ENCODE measurements around the gene IGDCC3. TPM values are rescaled to one million over a fixed set of nuclear protein-coding genes. Genes with fewer than 3 reads are reported as not detected.

IGDCC3 gene
- total RNA-seq, 1 experiment from 2014 or later, result 0.32 TPM

DNA sequence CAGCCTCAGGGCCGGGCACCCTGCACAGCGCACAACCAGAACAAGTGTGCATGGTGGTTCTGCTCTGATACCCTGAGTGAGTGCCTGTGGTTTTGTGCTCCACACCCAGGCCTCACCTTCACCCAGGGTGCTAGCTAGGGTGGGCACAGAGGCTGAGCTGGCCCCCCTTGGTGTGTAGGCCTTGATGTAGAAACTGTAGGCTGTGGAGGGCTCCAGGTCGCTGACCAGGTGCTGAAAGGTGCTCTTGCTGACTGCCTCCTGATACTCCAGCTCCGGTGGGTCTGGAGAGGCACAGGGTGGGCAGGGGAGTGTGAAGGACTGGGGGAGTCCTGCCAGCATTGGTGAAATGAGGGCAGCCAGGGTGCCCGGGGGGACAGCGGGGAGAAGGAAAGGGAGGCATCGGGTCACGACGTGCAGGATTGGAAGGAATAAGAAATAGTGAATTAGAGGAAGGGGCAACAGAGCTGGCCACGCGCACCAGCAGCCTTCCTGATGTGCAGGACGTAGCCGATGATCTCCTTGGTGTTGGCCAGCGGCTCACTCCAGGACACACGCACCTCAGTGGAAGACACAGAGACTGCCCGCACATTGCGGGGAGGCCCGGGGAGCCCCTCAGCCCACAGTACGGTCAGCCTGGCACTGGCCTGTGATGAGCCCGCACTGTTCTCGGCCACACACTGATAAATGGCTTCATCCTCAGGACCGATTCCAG is 46.7 kb downstream of the IGDCC3 start:
- ChIA-PET CTCF (no interaction called here), POLR2A (ENCODE audit: low non-redundant PET) (no interaction called here)
- Histone ChIP-seq H3K4me1 (ENCODE audit: insufficient read depth, low read length, poor library complexity, severe bottlenecking) (no peaks in the 10 kb centered on the region), H3K27me3 (replicated peaks; ENCODE audit: insufficient read depth, low read depth, low read length, poor library complexity) (no peaks in the 10 kb centered on the region), H3K36me3 (ENCODE audit: insufficient read depth, low read length, poor library complexity, severe bottlenecking) (no peaks in the 10 kb centered on the region), H3K9me3 (ENCODE audit: low read depth, low read length, poor library complexity, severe bottlenecking) (no peaks in the 10 kb centered on the region), H3K4me3 (ENCODE audit: low read depth, low read length, poor library complexity, severe bottlenecking) (no peak overlapping the region), H3K27ac (ENCODE audit: low read depth, low read length, poor library complexity, severe bottlenecking) (no peak overlapping the region)
- no TSS peak for BruUV-seq (replicated peaks)
- DNase-seq (ENCODE audit: low spot score), result no peak
- TF ChIP-seq, protein P1, sequence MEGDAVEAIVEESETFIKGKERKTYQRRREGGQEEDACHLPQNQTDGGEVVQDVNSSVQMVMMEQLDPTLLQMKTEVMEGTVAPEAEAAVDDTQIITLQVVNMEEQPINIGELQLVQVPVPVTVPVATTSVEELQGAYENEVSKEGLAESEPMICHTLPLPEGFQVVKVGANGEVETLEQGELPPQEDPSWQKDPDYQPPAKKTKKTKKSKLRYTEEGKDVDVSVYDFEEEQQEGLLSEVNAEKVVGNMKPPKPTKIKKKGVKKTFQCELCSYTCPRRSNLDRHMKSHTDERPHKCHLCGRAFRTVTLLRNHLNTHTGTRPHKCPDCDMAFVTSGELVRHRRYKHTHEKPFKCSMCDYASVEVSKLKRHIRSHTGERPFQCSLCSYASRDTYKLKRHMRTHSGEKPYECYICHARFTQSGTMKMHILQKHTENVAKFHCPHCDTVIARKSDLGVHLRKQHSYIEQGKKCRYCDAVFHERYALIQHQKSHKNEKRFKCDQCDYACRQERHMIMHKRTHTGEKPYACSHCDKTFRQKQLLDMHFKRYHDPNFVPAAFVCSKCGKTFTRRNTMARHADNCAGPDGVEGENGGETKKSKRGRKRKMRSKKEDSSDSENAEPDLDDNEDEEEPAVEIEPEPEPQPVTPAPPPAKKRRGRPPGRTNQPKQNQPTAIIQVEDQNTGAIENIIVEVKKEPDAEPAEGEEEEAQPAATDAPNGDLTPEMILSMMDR (conservative IDR thresholded peaks at IDR 0.05; ENCODE audit: low read depth, low read length), result no peak
- intact Hi-C loops (cut with micrococcal nuclease; ENCODE audit: unreplicated experiment), result no loop called here

DNA sequence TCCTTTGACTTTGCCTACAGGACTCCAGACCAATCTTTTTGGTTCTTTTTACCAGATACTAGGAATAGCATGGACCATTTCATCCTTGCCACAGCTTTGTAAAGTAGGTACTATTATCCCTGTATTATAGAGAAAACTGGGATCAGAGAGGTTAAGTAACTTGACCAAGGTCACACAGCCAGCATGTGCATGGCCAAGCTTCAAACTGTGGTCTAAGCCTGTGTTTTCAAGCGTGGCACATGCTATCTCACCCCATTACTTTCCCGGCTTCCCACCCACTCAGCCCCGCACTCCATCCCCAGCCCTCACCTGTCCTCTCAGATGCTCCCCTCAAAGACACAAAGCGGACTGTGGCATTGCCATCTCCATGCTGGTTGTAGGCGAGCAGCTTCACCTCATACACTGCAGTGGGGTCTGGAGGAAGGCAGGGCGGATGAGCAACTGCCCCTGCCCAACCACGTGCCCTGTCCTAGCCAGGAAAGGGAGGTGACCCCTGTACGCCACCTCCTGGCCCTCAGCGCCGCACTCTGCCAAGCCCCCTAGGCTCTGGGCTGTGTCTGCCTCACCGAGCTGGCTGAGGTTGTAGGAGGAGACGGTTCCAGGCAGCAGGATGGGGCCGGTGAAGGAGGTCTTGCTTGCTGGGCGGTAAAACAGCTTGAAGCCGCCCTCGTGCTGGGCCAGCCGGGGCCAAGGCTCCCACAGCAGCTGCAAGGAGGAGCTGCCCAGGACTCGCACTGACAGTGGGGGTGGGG is 47.6 kb downstream of the IGDCC3 start:
- Histone ChIP-seq H3K27me3 (replicated peaks; ENCODE audit: insufficient read depth, low read depth, low read length, poor library complexity) (no peaks in the 10 kb centered on the region), H3K4me1 (ENCODE audit: insufficient read depth, low read length, poor library complexity, severe bottlenecking) (no peaks in the 10 kb centered on the region), H3K36me3 (ENCODE audit: insufficient read depth, low read length, poor library complexity, severe bottlenecking) (no peaks in the 10 kb centered on the region), H3K27ac (ENCODE audit: low read depth, low read length, poor library complexity, severe bottlenecking) (no peak overlapping the region), H3K4me3 (ENCODE audit: low read depth, low read length, poor library complexity, severe bottlenecking) (no peak overlapping the region), H3K9me3 (ENCODE audit: low read depth, low read length, poor library complexity, severe bottlenecking) (no peaks in the 10 kb centered on the region)
- ChIA-PET CTCF (no interaction called here), POLR2A (ENCODE audit: low non-redundant PET) (no interaction called here)
- no TSS peak for BruUV-seq (replicated peaks)
- intact Hi-C loops (cut with micrococcal nuclease; ENCODE audit: unreplicated experiment), result no loop called here
- DNase-seq (ENCODE audit: low spot score), result no peak
- TF ChIP-seq, protein P1 (conservative IDR thresholded peaks at IDR 0.05; ENCODE audit: low read depth, low read length), result no peak
- no peak for TF ChIP-seq EZH2 (IDR thresholded peaks at IDR 0.05; ENCODE audit: borderline replicate concordance, low read depth, low read length, poor library complexity, severe bottlenecking)

DNA sequence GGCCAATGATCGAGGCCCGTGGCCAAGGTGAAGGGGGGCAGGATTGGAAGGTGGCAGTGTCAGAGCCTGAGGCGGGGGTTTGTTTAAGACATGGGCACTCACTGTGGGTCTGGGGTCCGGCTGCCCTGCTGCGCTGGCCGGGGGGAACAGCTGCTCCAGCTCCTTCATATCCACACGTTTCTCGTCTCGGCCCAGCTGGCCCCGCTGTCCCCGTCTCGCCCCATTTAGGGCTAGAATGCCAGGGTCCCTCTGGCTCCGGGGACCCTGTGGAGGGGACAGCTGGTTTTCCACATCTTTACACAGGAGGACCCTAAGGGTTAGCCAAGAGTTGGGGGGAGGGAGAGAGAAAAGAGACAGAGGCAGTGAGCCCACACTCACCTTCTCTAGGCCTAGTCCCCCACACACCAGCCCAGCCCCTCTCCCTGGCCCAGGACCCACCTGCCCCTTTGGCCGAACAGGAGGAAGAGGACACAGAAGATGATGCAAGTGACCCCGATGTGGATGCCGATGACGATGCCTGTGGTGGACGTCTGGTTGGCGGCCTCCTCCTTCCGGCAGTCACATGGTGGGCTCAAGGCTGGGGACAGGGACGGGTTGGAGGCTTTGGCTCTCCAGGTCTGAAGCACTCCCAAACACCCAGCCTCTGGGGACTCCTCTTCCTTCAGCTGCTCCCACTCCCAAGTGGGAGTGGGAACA is 48.4 kb downstream of the IGDCC3 start:
- BruUV-seq (replicated peaks), result no TSS peak
- DNase-seq (ENCODE audit: low spot score), result no peak
- H3K4me1 ChIP-seq (ENCODE audit: insufficient read depth, low read length, poor library complexity, severe bottlenecking), result no peaks in the 10 kb centered on the region
- H3K36me3 ChIP-seq (ENCODE audit: insufficient read depth, low read length, poor library complexity, severe bottlenecking), result no peaks in the 10 kb centered on the region
- ChIA-PET POLR2A (ENCODE audit: low non-redundant PET) (no interaction called here), CTCF (no interaction called here)
- no peak overlapping the region for H3K27ac ChIP-seq (ENCODE audit: low read depth, low read length, poor library complexity, severe bottlenecking)
- intact Hi-C loops (cut with micrococcal nuclease; ENCODE audit: unreplicated experiment), result no loop called here
- H3K9me3 ChIP-seq (ENCODE audit: low read depth, low read length, poor library complexity, severe bottlenecking), result no peaks in the 10 kb centered on the region
- H3K27me3 ChIP-seq (replicated peaks; ENCODE audit: insufficient read depth, low read depth, low read length, poor library complexity), result no peaks in the 10 kb centered on the region
- TF ChIP-seq, protein P1 (conservative IDR thresholded peaks at IDR 0.05; ENCODE audit: low read depth, low read length), result no peak
- TF ChIP-seq EZH2 (IDR thresholded peaks at IDR 0.05; ENCODE audit: borderline replicate concordance, low read depth, low read length, poor library complexity, severe bottlenecking), result no peak
- H3K4me3 ChIP-seq (ENCODE audit: low read depth, low read length, poor library complexity, severe bottlenecking), result no peak overlapping the region

Measured in A673 (cell line).